HG03095 (cell line): ENCODE measurements around the gene SPOCK3.
"Not testable (repeated sequence)": the region's sequence is repeated elsewhere in the genome, so short reads cannot be mapped to it uniquely, and the experiment has no call there.

Source experiments
- ATAC-seq: cut with Tn5 transposase; IDR thresholded peaks from one replicate; pipeline ENCODE4 v1.9.1; 2021; ENCODE audit warnings: moderate library complexity; ENCODE audit not compliant: unreplicated experiment

Gene SPOCK3

DNA sequence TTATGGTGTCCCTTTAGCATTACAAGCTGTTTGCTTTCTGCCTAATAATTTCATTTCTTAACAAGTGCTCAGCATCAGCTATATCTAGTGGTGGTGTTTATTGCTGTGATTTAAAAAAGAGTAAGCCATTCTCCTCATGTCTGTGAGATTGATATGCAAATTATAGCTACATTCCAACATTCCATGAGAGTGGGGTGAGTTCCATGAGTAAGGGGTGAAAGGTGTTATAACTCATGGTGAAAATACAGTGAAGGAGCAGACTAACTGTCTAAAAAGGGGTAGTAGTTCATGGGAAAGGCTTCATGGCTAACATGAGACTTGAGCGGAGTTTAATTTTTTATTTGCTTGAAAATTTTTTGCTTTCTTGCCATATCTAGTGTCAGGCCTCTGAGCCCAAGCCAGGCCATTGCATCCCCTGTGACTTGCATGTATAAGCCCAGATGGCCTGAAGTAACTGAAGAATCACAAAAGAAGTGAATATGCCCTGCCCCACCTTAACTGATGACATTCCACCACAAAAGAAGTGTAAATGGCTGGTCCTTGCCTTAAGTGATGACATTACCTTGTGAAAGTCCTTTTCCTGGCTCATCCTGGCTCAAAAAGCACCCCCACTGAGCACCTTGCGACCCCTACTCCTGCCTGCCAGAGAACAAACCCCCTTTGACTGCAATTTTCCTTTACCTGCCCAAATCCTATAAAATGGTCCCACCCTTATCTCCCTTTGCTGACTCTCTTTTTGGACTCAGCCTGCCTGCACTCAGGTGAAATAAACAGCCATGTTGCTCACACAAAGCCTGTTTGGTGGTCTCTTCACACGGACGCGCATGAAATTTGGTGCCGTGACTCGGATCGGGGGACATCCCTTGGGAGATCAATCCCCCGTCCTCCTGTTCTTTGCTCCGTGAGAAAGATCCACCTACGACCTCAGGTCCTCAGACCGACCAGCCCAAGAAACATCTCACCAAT, 518.3 kb downstream of the SPOCK3 start:
- not testable (repeated sequence) for ATAC-seq

DNA sequence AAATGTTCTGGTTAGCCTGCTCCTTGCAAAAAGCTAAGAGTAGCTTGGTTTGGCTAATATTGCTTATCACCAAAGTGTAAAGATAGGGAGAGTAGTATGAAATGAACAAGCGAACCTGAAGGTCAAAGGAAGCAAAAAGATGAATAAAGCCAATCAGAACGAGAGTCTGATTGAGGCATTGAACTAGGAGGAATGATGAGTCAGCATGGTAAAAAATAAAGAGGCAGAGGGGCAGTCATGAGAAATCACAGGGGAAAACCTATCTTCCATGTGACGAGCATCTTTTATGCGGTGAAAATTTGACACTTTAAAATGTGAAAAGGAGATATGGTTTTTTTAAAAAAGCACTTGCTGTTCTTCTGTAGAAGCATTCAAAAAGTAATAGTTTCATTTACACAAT, 533.7 kb downstream of the SPOCK3 start:
- no peak for ATAC-seq

DNA sequence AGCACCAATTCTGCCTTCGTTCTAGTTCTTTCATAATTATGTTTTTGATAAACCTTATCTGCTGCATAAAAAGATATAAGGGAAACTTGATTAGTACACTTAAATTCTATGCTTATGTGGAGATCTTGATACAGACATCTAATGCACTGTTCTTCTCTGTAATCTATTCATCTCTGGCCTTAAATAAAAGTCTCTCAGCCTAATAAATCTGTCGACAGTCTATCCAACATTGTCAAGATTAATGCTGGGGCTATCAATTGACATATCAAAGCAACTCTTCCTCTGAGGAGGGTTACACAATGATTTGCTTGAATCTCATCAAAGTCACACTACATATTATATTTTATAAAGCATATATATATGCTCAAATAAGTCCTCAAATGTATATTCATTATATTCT, 545.5 kb downstream of the SPOCK3 start:
- ATAC-seq = no peak

DNA sequence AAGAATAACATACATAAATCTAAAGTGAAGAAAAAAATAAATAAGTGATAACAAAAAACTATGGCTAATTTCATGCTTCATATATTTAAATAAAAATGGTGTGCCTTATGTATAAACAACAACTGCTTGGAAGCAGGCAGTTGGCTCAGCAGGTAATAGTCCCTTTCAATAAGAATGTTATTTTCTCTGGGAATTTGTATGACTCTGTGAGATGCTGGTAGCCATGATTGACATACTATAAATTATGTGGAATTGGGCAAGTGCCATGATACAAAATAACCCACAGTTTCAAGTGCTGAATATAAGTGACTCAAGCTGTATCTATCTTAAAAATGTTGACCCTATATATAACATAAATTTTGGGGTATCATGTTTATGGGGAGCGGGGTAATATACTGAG, 546.5 kb downstream of the SPOCK3 start:
- no peak for ATAC-seq
